NCI-H1436 treated with DMSO at 0.1 percent for 48 hours (cell line): ENCODE data around the gene PRTN3.

ENCODE experiments used
- DNase-seq: peaks from one replicate; lab custom pipeline; 2025; lab: John Stamatoyannopoulos, UW

Gene PRTN3

GRCh38 chr19:840519-841206 is at the start of gene PRTN3:
Gene PRTN3, plus strand, starts transcription at chr19:840999. Its CDS starts 10 bp downstream, at chr19:841009.
- DNase-seq: no peak

- DNase-seq: no peak
Observed at GRCh38 chr19:791007-791566, 49.7 kb upstream of the PRTN3 start.

- no peak for DNase-seq
Observed at GRCh38 chr19:791567-792305, 49.1 kb upstream of the PRTN3 start.

DNA sequence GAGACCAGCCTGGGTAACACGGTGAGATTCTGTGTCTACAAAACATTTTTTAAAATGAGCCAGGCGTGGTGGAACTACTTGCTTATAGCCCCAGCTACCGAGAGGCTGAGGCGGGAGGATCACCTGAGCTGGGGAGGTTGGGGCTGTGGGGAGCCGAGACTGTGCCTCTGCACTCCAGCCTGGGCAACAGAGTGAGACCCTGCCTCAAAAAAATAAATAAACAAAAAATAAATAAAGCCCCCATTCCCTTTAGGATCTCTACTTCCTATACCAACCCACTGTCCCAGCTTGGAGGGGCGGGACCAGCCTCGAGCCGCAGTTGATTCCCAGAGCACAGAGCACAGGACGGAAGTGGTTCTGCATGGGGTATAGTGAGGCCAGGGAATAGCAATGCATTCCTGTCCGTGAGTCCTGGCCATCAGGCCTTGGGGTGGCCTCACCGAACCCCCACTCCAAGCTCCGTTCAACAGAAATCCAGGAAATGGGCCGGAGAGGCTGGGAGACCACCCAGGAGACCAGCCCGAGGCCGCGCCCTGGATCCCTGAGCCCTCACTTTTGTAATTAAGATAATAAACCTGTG is 48.4 kb upstream of the PRTN3 start:
- no peak for DNase-seq

- DNase-seq: no peak
Observed at GRCh38 chr19:793806-794205, 47.0 kb upstream of the PRTN3 start.

DNA sequence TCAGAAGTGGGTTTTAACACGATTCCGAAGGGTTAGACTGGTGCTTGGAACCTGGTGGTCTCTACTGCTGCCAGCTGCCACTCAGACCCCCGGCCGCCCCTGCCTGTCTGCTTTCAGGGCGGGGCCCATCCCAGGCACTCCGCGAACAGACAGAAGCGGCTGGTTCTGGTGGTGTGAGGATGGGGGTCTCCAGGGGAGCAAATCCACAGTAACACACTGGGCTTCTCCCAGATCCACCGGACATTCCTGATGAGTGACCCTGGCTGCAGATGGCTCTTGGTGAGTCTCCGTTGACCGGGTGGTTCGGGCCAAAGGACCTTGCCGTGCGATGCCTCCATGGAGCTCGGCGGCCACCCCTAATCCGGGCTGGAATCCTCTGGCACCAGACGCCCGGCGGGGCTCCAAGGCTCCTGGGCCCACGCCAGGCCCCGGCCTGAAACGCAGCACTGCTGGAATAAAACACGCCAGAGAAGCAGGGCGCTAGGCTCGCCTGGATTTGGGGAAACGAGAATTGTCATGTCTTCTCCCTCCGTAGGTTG is 45.7 kb upstream of the PRTN3 start:
- DNase-seq: no peak

- no peak for DNase-seq
Observed at GRCh38 chr19:795691-796581, 44.9 kb upstream of the PRTN3 start.

DNA sequence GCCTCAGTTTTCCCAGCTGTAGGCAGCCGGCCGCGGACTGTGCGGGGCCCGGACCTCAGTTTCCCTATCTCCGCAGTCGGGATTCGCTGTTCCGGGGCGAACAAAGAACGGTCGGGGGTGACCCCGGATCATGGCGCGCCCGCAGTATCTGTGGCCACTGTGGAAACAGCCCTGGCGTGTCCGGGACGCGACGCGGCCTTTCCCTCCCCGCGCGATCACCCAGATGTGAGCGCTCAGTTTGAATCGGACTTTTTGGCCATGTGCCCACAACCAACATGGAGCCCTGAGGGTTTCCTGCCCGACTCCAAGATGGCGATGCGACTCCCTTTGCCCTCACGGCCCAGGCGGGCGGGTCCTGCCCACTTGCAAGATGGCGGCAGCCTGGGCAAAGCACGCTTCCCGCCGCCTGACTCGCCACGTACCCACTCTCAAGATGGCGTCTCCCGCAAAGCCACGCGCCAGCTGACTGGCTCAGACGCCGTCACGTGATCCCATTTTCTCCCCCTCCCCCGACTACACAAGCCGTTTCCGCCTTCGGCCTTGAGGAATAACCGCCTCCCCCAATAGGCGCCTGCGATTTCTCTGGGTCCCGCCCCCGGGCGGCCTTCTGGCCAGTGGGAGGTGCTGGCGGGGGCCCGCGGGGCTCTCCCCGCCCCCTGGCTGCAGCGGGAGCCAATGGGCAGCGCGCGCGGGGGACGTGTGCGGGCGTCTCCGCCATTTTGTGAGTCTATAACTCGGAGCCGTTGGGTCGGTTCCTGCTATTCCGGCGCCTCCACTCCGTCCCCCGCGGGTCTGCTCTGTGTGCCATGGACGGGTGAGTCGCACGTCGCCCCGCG is 43.9 kb upstream of the PRTN3 start, which contains the start of gene PTBP1:
Gene PTBP1, plus strand, starts transcription at position 761 of the 836 bp plus-strand sequence. Its CDS starts 46 bp downstream, at position 807.
- peak; percentile 99 for DNase-seq

DNA sequence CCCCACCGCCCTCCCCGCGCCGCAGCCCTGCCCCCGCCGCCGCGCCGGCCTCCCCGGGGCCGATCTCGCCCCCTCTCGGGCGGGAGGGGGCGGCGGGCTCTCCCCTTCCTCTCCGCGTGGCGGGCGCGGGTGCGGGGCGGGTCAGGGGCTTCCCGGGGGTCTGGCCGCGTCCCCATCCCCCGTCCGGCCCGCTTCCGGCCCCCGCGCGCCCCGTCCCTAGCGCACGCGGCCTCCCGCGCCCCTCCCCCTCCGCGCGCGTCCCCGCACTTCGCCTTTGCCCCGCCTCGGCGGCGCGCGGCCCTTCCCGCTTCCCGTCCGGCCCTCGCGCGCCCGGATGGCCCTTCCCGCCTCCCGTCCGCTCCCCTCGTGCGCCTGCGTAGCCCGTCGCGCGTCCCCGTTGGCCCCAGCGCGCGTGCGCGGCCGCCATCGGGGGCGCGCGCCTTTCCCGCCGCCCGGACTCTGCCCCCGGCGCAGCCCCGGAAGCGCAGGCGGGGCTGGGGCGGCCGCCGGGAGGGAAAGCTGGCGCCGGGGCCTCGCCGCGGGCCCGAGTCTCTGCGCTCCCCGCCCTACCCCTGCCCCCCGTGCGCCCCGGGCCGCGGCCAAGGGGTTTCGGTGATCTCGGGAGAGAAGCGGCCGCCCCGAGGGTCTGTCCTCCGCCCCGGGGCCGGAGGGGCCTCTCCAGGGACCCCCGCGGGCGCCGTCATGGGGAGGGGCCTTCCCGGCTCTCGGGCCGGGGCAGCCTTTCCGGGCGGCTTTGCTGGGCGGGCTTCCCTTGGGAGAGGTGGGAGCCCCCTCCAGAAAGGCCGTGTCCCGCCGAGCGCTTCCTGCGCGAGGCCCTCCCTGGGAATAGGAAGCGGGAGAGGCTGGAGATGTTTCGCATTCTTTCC is 43.0 kb upstream of the PRTN3 start:
- DNase-seq: no peak

GRCh38 chr19:798415-799075 is 42.3 kb upstream of the PRTN3 start:
- no peak for DNase-seq

DNA sequence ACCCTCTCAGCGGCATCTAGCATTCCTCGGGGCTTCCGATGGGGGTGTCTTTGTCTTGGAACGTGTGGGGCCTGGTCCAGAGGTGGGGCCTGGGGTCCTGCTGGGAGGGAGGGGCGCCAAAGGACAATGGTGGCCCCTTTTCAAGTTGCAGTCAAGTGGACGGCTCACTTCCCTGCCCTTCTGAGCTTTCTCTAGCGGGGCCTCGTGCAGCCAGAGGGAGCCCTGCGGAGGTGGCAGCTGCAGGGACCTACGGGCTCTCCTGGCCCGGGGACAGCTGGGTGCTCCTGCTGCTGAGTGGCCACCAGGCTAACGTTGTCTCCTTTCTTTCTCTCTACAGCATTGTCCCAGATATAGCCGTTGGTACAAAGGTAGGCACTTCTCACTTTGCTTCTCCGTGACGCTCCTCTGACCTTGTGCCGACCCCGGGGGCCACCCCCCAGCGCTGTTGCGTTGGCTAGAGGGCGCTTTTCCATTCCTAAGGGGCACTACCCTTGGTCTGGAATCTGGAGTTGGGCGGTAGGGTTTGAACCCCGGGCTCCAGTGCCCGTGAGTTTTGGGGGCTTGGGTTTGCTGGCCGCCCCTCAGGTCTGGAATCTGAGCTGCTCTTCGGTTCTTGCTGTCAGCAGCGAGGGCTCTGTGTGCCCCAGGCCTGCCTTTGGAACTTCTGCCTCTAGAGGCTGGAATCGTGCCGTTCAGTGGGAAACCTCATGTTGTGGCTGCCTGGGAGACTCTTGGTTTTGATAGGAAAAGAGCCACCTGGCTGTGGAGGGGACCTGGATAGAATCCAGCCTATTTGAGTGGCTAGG is 41.5 kb upstream of the PRTN3 start:
- no peak for DNase-seq

DNA sequence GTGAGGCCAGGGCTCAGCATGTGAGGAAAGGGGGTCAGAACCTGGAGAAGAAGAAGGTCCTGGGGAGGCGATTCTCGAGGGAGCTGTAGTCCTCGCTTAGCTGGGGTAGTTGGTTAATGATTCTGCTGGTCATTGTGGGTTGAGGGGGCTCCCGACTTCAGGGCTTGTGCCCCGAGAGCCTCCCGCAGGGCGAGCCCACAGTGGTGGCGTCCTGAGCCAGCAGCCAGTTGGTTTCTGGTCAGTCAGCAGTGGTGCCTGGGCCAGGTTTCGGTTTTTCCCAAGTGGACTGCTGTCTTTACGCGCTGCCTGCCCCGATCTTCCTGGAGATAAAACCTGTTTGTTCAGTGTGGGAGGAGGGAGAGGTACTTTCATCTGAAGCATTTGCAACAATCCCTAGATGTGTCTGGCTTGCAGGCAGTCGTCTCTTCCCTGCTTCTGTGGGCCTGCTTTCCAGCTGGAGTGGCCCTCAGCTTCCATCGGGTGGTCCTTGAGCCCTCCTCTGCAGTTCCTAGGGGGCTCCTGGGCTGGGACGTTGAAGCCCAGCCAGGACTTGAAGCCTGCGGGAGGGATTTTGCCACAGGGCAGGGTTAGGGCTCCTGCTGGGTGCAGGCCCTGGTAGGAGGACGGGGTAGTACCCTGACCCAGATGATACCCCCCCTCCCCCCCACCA is 40.3 kb upstream of the PRTN3 start:
- DNase-seq: no peak

GRCh38 chr19:801030-801860 is 39.6 kb upstream of the PRTN3 start:
- DNase-seq: no peak

- no peak for DNase-seq
Observed at GRCh38 chr19:801861-802497, 38.8 kb upstream of the PRTN3 start.

DNA sequence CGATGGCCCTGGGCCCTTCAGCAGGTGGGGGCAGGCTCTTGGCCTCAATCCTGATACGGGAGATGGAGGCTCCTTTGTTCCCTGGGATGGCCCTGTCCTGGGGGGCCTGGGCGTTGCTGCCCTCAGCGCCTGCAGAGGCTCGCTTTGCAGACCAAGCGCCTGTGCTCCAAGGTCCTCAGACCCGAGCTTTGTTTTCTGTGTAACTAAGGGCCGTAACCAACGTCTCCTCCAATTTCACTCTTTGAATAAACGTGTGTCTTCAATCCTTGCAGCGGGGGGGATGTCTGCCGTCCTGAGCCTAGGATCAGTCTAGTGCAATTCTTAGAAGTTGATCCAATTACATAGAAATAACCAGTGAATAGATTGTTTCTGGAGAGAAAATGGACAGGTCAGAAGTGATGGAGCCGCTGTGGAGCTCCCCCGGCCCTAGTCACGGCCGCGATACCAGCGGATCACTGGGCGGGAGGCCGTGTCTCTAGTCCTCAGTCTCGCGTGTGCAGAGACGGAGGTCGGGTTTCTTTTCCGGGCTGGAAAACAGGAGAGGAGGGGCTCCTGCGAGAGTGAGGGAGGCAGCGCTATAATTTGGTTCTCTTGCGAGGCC is 38.2 kb upstream of the PRTN3 start:
- no peak for DNase-seq

DNA sequence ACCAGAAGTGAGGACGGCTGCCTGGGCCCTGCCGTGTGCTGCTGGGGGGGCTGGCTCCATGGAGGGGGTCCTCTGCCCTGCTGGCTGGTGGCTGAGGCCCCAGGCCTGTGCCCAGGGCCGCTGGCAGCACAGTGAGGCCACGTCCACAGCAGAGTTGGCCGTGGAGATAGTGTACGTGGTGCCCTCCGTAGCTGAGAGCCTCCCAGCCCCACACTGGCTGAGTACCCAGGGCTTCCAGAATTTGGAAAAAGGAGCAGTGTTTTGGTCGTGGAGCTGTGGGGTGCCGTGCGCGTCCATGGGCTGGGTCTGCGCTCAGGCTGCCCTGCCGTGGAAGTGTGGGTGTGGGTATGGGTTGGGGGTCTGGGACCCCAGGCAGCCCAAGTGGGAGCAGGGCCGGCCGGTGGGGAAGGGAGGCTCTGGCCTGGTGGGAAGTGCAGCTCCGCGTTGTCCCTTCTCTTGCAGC is 37.7 kb upstream of the PRTN3 start:
- no peak for DNase-seq
